Activated CD4-positive, alpha-beta T cell treated with anti-CD3 and anti-CD28 coated beads, Interleukin-2, amount 50 U/mL, for 24 hours (primary cell): ENCODE measurements around the gene IRF4.

Experiments
- DNase-seq, 2 donors: peaks; one replicate each; pipeline ENCODE4 v3.0.0-alpha.2; 2020; ENCODE audit warnings: low read depth in 1 of 2, low spot score in 1 of 2

Gene IRF4

GRCh38 chr6:381742-382461, 9.7 kb upstream of the IRF4 start:
- DNase-seq = no peak

DNA sequence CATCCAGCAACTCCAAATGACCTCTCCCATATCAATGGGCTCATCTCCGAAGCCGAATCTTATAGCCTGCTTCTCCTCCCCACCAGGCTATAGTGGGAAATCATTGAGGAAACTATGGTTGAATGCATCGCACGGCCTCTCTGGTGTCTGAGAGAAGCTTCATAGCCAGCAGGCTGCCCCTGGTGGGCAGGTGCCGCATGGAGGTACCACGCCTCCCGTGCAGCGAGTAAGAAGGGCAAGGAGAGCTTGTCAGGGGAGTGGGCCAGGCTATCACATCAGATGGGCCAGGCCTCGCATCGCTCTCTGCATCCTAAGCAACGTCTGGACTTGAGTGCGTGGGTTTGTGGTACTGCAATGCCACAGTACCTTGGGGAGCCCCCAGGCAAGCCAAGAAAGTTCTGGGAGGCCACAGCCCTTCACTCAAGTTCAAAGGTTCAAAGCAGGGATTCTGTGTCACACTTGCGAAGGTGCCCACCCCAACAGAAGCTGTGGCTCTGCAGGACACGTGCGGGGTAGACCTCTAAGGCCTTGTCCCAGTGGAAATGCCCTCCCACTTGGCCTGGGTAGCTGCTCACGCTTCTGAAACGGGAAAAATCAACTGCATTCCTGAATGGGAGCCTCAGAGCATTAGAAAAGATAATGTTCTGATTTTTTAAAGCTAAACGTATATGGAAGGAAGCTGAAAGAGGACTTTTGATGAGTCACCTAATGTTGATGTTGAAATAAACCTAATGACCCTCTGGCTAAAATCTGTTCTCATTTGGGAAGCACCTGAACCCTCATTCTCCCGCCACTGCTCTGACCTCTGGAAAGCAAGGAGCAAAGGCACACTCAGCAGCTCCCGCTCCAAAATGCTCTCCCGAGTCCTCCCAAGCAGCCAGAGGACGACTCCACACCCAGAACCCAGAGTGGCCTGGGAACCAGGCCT, 8.4 kb upstream of the IRF4 start:
- no peak for DNase-seq

GRCh38 chr6:383856-384255, 7.7 kb upstream of the IRF4 start:
- DNase-seq = no peak

GRCh38 chr6:384898-385297, 6.7 kb upstream of the IRF4 start:
- no peak for DNase-seq

DNA sequence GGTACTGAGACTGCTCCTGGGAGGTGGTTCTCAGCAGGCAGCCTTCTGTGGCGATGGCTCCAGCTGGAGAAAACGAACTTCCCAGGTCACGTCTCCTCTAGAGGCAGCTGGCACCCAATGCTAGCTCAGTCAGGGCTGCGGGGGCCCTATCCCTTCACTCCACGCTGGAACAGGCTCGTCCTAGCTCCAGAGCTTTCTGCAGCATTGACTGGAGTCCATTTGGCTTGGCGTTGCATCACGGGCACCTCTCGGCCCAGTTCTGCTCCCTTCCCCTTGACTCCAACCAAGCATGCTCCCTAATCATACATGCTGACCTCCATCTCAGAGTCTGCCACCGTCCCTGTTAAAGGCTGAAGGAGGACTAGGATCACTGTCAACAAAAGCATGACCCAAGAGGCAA, 5.9 kb upstream of the IRF4 start:
- no peak for DNase-seq

DNA sequence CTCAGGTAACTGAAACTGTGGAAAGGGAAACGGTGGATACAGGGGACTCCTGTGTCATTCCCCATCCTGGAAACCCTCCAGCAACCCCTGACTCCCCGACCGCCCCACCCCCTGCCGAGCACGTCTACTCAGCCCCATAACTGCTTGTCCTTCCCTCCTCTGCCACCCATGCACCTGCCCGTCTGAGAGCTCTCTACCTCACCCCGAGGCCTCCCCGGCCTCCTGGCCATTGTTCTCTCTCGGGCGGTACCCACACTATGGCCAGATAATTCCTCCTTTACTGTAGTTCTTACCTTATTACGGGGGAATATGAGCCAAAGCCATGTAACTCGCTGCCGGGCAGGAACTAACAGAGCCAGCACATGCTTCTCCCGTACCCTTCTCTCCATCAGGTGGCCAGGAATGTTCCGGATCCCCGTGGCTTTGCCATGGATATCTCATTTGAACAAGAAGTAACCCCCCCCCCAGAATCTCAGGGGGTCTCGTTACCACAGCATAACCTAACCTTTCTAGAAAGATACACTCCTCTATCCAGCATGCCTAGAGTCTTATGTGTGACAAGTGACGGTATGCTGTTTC, 4.8 kb upstream of the IRF4 start:
- no peak for DNase-seq

- no peak for DNase-seq
These were observed 4.2 kb upstream of the IRF4 start for GRCh38 chr6:387293-387741.

GRCh38 chr6:388202-388903, 3.2 kb upstream of the IRF4 start:
- DNase-seq = no peak

DNA sequence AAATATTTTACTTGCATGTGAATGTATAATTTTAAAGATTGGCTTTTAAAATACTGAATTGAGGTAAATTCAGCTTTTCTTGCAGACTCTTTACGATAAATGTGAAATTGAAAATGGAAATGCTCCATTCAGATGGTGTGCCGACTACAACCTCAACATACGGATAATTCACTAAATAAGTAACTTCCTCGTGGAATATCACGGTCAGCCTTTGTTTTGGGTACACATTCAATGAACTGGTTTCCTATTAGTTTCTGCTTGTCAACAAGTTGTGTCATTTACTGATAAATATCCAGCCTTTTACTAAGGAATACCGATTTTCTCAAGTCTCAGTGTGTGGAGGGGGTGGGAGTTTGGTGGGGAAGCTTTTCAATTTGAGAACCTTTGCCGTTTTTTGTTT, 2.4 kb upstream of the IRF4 start:
- DNase-seq = no peak

DNA sequence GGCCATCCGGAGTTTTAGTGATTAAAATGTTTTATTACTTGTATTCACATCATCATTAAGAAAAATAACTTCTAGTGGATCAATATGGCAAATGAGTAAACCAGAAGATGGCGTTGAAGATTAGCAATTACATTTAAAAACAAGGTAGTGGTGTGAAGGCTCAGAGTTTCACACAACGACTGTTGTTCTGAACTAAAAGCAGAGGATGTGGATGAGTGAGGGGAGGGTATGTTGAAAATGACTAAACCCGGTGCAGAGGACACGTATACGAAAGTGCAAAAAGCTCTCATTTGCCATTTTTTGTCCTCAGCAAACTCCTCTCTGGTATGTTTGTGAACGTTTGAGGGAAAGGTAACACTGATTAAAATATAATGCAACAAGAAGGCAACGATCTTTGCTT, 1.9 kb upstream of the IRF4 start:
- peak in 1 of 2 donors; percentile 62 for DNase-seq

DNA sequence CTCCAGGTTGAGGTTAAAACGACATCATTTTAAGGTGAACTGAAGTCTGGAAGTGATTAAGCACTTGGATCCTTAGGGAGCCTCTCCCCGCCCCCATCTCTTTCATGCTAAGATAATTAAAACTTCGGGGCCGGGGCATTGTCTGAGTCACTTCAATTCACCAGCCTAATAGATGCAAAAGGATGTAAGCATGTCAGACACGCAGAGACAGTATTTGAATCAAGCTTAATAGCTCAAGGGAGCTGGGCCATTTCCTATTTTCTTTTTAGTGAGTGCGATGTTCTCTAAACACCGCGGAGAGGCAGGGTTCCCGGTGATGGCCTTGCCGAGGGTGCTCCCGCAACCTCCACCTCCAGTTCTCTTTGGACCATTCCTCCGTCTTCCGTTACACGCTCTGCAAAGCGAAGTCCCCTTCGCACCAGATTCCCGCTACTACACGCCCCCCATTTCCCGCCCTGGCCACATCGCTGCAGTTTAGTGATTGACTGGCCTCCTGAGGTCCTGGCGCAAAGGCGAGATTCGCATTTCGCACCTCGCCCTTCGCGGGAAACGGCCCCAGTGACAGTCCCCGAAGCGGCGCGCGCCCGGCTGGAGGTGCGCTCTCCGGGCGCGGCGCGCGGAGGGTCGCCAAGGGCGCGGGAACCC, 516 bp upstream of the IRF4 start:
- no peak for DNase-seq

DNA sequence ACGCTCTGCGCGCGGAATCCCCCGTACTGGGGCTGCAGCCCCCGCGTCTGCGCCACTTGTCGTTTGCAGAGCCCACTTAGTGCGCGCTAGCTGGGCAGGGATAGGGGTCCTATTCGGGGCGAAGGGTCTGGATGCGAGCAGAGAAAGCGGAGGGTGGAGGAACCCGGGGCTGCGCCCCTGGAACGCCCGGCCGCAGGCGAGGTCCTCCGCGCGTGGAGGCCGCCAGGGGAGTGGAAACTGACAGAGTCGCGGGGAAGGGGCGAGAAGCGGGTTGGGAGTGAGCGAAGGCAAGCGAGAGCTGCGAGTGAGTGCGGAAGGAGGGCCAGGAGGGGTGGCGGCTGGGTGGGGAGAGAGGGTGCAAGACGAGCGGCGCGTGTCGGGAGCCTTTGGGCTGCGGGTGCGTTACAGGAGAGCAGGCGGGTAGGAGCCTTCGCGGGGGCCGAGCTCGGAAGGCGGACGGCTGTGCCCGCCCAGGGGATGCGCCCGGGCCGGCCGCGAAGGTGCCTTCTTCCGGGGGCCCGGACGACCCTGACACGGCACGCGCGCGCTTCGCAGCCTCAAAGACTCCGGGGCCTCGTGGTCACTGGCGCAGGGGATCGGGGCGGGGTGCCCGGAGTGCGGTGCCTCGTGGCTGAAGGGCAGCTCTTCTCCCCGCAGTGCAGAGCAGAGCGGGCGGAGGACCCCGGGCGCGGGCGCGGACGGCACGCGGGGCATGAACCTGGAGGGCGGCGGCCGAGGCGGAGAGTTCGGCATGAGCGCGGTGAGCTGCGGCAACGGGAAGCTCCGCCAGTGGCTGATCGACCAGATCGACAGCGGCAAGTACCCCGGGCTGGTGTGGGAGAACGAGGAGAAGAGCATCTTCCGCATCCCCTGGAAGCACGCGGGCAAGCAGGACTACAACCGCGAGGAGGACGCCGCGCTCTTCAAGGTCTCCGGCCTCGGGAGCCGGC, 1.2 kb downstream of the IRF4 start:
- no peak for DNase-seq

- no peak for DNase-seq
These were observed 2.1 kb downstream of the IRF4 start for GRCh38 chr6:393391-394221.

DNA sequence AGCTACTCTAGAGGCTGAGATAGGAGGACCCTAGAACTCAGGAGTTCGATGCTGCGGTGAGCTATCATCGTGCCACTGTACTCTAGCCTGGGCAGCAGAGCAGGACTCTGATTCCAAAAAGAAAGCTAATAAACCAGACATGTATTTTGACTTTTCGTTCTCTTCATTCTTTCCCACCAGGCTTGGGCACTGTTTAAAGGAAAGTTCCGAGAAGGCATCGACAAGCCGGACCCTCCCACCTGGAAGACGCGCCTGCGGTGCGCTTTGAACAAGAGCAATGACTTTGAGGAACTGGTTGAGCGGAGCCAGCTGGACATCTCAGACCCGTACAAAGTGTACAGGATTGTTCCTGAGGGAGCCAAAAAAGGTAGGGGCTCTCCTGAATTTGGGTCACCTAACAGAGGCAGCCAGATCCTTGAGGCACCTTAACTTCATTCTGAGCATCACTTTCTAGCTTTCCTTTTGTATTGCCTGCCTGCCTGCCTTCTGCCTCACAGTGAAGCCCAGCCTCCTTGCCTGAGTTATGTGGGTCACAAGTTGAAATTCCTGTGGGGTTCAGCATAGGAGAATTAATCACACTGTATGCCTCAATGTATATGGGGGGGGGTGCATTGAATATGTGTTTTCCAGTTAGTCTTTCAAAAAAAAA, 3.2 kb downstream of the IRF4 start:
- no peak for DNase-seq

DNA sequence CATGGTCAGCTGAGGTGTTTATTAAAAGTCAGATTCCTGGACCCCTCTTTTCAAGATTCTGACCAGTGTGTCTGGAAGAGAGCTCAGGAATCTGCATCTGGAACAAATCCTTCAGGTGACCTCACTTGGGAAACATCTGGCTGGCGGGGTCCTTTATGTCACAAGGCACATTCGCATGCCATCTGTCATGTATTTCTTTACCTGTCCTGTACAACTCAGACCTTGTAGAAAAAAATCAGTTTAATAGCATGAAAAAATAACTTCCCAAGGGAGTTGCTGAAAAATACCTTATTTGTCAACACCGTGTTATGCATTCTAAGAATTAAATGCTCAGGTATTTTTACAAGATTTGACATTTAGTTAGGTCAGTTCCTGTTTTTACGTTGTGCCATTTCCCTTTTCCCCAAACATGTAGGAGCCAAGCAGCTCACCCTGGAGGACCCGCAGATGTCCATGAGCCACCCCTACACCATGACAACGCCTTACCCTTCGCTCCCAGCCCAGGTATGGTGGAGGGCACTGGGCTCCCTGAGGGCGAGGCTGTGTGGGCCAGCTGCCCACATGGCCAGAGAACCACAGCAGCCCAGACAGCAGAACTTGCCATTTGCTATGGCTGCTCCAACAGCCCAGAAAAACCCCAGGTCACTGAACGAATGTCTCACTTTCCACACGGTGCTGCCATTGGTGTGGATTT, 4.0 kb downstream of the IRF4 start:
- no peak for DNase-seq

DNA sequence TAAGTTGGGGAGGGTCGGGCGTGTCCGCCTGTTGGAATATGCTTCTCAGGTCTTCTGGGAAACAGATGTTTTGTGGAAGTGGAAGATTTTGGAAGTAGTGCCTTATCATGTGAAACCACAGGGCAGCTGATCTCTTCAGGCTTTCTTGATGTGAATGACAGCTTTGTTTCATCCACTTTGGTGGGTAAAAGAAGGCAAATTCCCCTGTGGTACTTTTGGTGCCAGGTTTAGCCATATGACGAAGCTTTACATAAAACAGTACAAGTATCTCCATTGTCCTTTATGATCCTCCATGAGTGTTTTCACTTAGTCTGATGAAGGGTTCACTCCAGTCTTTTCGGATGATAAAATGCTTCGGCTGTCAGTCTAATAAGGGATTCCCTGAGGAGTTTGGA, 4.6 kb downstream of the IRF4 start:
- DNase-seq = no peak

DNA sequence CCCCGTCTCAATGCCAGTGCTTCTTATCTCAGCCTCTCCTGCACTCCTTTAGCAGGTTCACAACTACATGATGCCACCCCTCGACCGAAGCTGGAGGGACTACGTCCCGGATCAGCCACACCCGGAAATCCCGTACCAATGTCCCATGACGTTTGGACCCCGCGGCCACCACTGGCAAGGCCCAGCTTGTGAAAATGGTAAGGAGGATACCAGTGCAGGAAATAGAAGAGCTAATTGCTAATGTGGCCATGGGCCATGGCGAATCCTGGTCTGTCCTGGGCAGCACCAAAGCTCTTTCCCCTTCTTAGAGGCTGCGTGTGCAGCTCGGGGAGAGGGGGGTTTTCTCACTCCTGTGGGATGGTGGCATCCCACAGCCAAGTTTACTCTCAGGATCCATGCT, 5.5 kb downstream of the IRF4 start:
- DNase-seq = no peak

GRCh38 chr6:397604-398003, 6.1 kb downstream of the IRF4 start:
- no peak for DNase-seq
